Osteoblast (primary cell): ENCODE measurements around the gene POLR2F. TPM values are rescaled to one million over a fixed set of nuclear protein-coding genes. Genes with fewer than 3 reads are reported as not detected.

Source experiments
- DNase-seq: peaks from one replicate; pipeline ENCODE4 v3.0.0; 2011; ENCODE audit warnings: low spot score, mixed read lengths; ENCODE audit not compliant: insufficient read length; ENCODE audit errors: missing footprints
- H2AFZ ChIP-seq: 2 replicates; pipeline ENCODE4 v1.6.0; 2011; ENCODE audit warnings: mild to moderate bottlenecking, low read length
- H3K27ac ChIP-seq: 2 replicates; pipeline ENCODE4 v1.5.1; 2011; ENCODE audit warnings: mild to moderate bottlenecking, low read depth, low read length, moderate library complexity
- H3K27me3 ChIP-seq: 2 replicates; pipeline ENCODE4 v1.6.0; 2012; ENCODE audit warnings: mild to moderate bottlenecking, control low read depth, inconsistent platforms, low read length, moderate library complexity; ENCODE audit not compliant: insufficient read depth
- H3K36me3 ChIP-seq: 2 replicates; pipeline ENCODE4 v1.5.1; 2011; ENCODE audit warnings: mild to moderate bottlenecking, low read length, control low read depth, moderate library complexity; ENCODE audit not compliant: insufficient read depth
- H3K4me1 ChIP-seq: 2 replicates; pipeline ENCODE4 v1.5.1; 2011; ENCODE audit warnings: mild to moderate bottlenecking, low read length, control low read depth, moderate library complexity; ENCODE audit not compliant: insufficient read depth
- H3K4me2 ChIP-seq: 2 replicates; pipeline ENCODE4 v1.6.0; 2011; ENCODE audit warnings: mild to moderate bottlenecking, low read length; ENCODE audit not compliant: insufficient read depth
- H3K4me3 ChIP-seq: fragments of 200-600 bp; sonication (generic); 3 replicates; pipeline ENCODE4 v1.5.1; 2012; ENCODE audit warnings: mild to moderate bottlenecking, low read length, inconsistent platforms; ENCODE audit not compliant: insufficient read depth
- H3K79me2 ChIP-seq: 2 replicates; pipeline ENCODE4 v1.6.0; 2012; ENCODE audit warnings: mild to moderate bottlenecking, low read length, control low read depth, inconsistent platforms; ENCODE audit not compliant: insufficient read depth
- H3K9me3 ChIP-seq: 2 replicates; pipeline ENCODE4 v1.5.1; 2011; ENCODE audit warnings: low read depth, low read length, control low read depth
- H4K20me1 ChIP-seq: 2 replicates; pipeline ENCODE4 v1.6.0; 2012; ENCODE audit warnings: mild to moderate bottlenecking, low read length, control low read depth; ENCODE audit not compliant: insufficient read depth
- CTCF ChIP-seq: IDR thresholded peaks from 2 replicates; pipeline ENCODE4 v1.5.1; 2011; ENCODE audit warnings: mild to moderate bottlenecking, low read depth, low read length, moderate library complexity; ENCODE audit errors: extremely low read depth
- total RNA-seq: library from RNA; depleted of rRNA; stranded (reverse); fragments of >200 nt; gene quantifications from 2 replicates; pipeline ENCODE4 v1.2.3, GENCODE V29; 2012

POLR2F gene
- total RNA-seq, 1 donor, result 14.8 TPM

GRCh38 chr22:37929390-37929789 is 24.1 kb upstream of the POLR2F start:
- Histone ChIP-seq H4K20me1 (peaks cover 31% of the 10 kb centered on the region), H3K36me3 (peaks cover 57% of the 10 kb centered on the region), H3K27me3 (no peaks in the 10 kb centered on the region), H3K4me2 (no peak overlapping the region), H3K9me3 (no peaks in the 10 kb centered on the region), H3K79me2 (peaks cover 11% of the 10 kb centered on the region), H3K4me1 (peaks cover 12% of the 10 kb centered on the region), H3K27ac (no peak overlapping the region), H3K4me3 (no peak overlapping the region), H2AFZ (no peak overlapping the region)
- TF ChIP-seq CTCF, result no peak
- DNase-seq, result peak; percentile 61

- H3K79me2 ChIP-seq, result peaks cover 11% of the 10 kb centered on the region
- peaks cover 54% of the 10 kb centered on the region for H3K36me3 ChIP-seq
- no peak overlapping the region for H2AFZ ChIP-seq
- no peak overlapping the region for H3K4me3 ChIP-seq
- H3K27me3 ChIP-seq, result no peaks in the 10 kb centered on the region
- H3K27ac ChIP-seq, result no peak overlapping the region
- H3K4me2 ChIP-seq, result no peak overlapping the region
- peaks cover 12% of the 10 kb centered on the region for H3K4me1 ChIP-seq
- TF ChIP-seq CTCF, result peak; percentile 65
- peak; percentile 97 for DNase-seq
- peaks cover 31% of the 10 kb centered on the region for H4K20me1 ChIP-seq
- H3K9me3 ChIP-seq, result no peaks in the 10 kb centered on the region
Measured at GRCh38 chr22:37930270-37930951, 23.1 kb upstream of the POLR2F start.

- Histone ChIP-seq H3K9me3 (no peaks in the 10 kb centered on the region), H2AFZ (no peak overlapping the region), H3K27me3 (no peaks in the 10 kb centered on the region), H3K36me3 (peaks cover 54% of the 10 kb centered on the region), H3K4me1 (peaks cover 12% of the 10 kb centered on the region), H3K27ac (no peak overlapping the region), H3K79me2 (peaks cover 11% of the 10 kb centered on the region), H3K4me2 (no peak overlapping the region), H4K20me1 (peaks cover 31% of the 10 kb centered on the region), H3K4me3 (no peak overlapping the region)
- peak; percentile 3 for TF ChIP-seq CTCF
- DNase-seq, result no peak
Measured at GRCh38 chr22:37930952-37931440, 22.5 kb upstream of the POLR2F start.

- no peaks in the 10 kb centered on the region for H3K27me3 ChIP-seq
- H3K4me2 ChIP-seq, result no peak overlapping the region
- no peak overlapping the region for H2AFZ ChIP-seq
- H3K79me2 ChIP-seq, result peaks cover 7% of the 10 kb centered on the region
- no peak for TF ChIP-seq CTCF
- H3K4me1 ChIP-seq, result peaks cover 12% of the 10 kb centered on the region
- no peaks in the 10 kb centered on the region for H3K9me3 ChIP-seq
- peaks cover 31% of the 10 kb centered on the region for H4K20me1 ChIP-seq
- no peak overlapping the region for H3K27ac ChIP-seq
- no peak overlapping the region for H3K4me3 ChIP-seq
- H3K36me3 ChIP-seq, result peaks cover 47% of the 10 kb centered on the region
- DNase-seq, result peak; percentile 30
Measured at GRCh38 chr22:37931893-37932389, 21.6 kb upstream of the POLR2F start.
